ACC112 (cell line): ENCODE data around the gene SPEN.
"Not testable (repeated sequence)": the region's sequence is repeated elsewhere in the genome, so short reads cannot be mapped to it uniquely, and the experiment has no call there.

Experiments used
- H2AFZ ChIP-seq: fragments of 200-600 bp; sonication (generic); one replicate; pipeline ENCODE4 v1.6.0; 2017; ENCODE audit warnings: antibody characterized with exemption, low read length; ENCODE audit not compliant: unreplicated experiment
- H3K27ac ChIP-seq: fragments of 200-600 bp; sonication (generic); 2 replicates; pipeline ENCODE4 v1.5.1; 2014; ENCODE audit warnings: low read depth, mild to moderate bottlenecking, antibody characterized with exemption, low read length, moderate library complexity
- H3K27me3 ChIP-seq: fragments of 200-600 bp; sonication (generic); 2 replicates; pipeline ENCODE4 v1.6.1; 2014; ENCODE audit warnings: mild to moderate bottlenecking, antibody characterized with exemption, low read length, moderate library complexity, mixed read lengths; ENCODE audit not compliant: insufficient read depth
- H3K36me3 ChIP-seq: fragments of 200-600 bp; sonication (generic); 2 replicates; pipeline ENCODE4 v1.6.1; 2016; ENCODE audit warnings: mild to moderate bottlenecking, antibody characterized with exemption, low read length, moderate library complexity, mixed read lengths; ENCODE audit not compliant: insufficient read depth
- H3K4me1 ChIP-seq: fragments of 200-600 bp; sonication (generic); one replicate; pipeline ENCODE4 v1.6.1; 2016; ENCODE audit warnings: low read length, mixed read lengths; ENCODE audit not compliant: insufficient read depth, unreplicated experiment, control insufficient read depth
- H3K4me3 ChIP-seq: fragments of 200-600 bp; sonication (generic); 2 replicates; pipeline ENCODE4 v1.5.1; 2014; ENCODE audit warnings: mild to moderate bottlenecking, low read depth, low read length
- H3K79me2 ChIP-seq: fragments of 200-600 bp; sonication (generic); one replicate; pipeline ENCODE4 v1.6.0; 2016; ENCODE audit warnings: low read length; ENCODE audit not compliant: control insufficient read depth, unreplicated experiment, insufficient read depth

Gene SPEN

DNA sequence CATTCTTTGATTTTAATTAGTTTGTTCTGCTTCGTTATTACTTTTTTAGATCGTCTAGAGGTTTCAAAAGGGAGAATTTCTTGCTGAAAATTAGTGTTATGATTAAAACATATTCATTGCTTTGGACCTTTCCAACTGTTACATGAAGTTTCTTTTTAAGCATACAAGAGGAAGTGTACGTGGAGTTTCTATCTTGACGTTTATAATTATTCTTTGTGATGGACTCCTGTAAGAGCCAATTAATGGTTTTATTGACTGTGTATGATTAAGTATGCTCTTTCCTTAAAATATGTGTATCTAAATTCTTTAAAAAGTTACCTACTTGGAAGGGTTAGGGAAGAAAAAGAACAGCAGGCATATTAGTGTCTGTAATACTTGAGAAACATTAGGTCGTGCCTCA lies 37.8 kb downstream of the SPEN start:
- H3K4me3 ChIP-seq, result peak overlapping the region; percentile 70; the same call in 1 of the 2 replicates
- H3K27ac ChIP-seq, result peak overlapping the region; percentile 98
- peaks cover 39% of the 10 kb centered on the region for H3K4me1 ChIP-seq
- H3K27me3 ChIP-seq, result no peaks in the 10 kb centered on the region
- H3K36me3 ChIP-seq, result no peaks in the 10 kb centered on the region
- peaks cover 76% of the 10 kb centered on the region for H3K79me2 ChIP-seq
- H2AFZ ChIP-seq, result no peak overlapping the region

DNA sequence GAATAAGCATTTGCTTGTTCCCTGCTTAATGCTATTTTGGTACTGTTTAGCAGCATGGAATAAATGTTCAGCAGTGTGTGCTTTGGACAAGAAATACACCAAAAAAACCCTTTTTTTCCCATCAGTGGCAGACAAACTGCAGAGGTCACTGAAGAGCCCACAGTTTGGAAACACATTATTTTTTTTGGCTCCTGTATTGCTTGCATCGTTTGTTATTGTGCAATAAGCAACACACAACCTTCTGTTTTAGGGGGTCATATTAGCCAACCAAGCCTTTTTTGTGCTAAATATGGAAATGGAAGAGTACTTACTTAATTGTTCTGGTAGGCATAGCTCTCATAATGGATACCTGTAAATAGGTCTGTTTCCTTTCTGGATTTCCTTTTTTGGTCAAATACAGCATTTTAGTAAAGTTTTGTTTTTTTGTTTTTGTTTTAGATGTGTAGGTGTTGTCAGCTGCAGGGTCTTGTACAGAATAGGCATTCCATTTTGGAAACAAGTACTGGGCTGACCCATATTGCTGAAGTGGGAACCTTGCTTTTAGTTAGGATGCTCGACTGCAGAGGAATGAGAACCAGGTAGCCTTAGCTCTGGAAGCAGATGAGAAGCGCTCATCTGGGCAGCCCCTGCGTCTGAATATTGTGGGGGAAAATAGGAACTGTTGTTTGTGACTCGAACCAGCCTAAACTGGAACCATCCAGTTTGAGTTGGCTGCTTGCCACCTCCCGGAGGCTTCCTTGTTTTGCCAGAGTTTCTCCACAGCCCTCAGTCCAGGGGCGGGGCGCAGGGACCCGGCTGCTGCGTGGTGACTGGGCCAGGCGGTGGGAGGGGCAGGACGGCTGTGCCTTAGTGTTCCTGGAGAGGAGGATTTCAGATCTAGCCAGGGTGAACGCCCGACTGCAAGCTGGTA lies 38.4 kb downstream of the SPEN start:
- H2AFZ ChIP-seq, result peak overlapping the region; percentile 51
- peaks cover 39% of the 10 kb centered on the region for H3K4me1 ChIP-seq
- H3K27ac ChIP-seq, result peak overlapping the region; percentile 98

DNA sequence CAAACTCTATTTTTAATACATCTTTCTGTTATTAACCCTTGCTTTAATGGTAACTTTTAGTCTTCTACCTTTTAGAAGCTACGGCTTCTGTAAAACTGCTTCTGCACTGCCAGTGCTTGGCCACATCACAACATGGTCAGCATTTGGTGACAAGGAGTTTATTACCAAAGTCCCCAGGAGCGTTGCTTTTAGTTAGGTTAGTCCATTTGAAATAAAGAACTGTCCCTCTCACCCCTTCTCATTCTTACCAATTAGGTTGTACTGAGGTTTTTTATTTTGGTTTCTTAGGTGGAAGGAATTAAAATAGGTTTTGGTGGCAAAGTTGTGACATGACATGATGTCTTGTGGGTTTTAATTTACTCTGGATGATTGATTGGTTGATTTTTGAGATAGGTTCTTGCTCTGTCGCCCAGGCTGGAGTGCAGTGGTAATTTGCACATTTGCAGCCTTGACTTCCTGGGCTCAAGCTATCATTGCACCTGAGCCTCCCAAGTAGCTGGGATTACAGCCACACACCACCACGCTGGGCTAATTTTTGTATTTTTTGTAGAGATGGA lies 39.2 kb downstream of the SPEN start:
- peak overlapping the region; percentile 51 for H2AFZ ChIP-seq
- peak overlapping the region; percentile 70 for H3K4me3 ChIP-seq
- H3K79me2 ChIP-seq, result peaks cover 77% of the 10 kb centered on the region
- H3K27ac ChIP-seq, result peak overlapping the region; percentile 98
- peaks cover 39% of the 10 kb centered on the region for H3K4me1 ChIP-seq
- H3K36me3 ChIP-seq, result no peaks in the 10 kb centered on the region
- H3K27me3 ChIP-seq, result no peaks in the 10 kb centered on the region

More for the DNA sequence above, 38.4 kb downstream of the SPEN start:
- Histone ChIP-seq H3K27me3 (no peaks in the 10 kb centered on the region), H3K36me3 (no peaks in the 10 kb centered on the region), H3K79me2 (peaks cover 78% of the 10 kb centered on the region), H3K4me3 (peak overlapping the region; percentile 70)

DNA sequence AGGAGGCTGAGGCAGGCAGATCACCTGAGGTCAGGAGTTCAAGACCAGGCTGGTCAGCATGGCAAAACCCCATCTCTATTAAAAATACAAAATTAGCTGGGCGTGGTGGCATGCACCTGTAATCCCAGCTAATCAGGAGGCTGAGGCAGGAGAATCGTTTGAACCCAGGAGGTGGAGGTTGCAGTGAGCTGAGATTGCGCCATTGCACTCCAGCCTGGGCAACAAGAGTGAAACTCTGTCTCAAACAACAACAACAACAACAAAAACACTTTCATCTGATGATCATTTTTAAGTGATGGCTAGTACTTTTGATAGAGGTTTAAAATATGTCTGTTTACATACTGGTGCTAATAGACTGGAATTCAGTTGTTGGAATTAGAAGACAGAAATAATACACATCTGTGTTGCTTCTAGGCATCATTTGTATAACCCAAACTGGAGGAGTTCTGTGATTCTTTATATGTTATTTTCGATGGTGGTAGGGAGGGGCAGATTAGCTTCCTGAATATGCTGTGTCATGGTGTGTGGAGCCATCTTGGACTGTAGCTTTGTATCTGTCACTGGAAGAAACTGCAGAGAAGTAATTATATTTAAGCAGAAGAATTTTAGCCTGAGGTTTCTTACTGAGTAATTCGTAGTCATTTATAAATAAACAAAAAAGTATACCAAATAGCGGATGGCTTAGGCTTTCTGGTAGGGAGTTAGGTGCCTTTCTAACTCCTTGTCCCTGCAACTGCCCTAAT lies 45.5 kb downstream of the SPEN start:
- not testable (repeated sequence) for H2AFZ ChIP-seq, H3K4me3 ChIP-seq, H3K27me3 ChIP-seq, H3K4me1 ChIP-seq, H3K36me3 ChIP-seq
- peaks cover 70% of the 10 kb centered on the region for H3K79me2 ChIP-seq
- H3K27ac ChIP-seq, result peak overlapping the region; percentile 49

DNA sequence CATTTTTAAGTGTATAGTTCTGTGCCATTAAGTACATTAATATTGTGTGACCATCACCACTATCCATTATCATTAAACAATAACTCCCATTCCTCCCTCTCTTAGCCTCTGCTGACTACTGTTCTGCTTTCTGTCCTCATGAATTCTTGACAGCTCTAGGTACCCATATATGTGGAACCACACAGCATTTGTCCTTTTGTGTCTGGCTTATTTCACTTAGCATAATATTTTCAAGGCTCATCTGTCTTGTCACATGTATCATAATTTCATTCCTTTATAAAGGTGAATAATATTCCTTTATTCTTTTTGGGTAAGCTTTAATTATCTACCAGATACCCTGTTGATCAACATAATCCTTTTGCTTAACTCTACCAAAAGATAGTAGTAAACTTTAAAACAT lies 47.7 kb downstream of the SPEN start:
- Histone ChIP-seq H3K79me2 (peaks cover 64% of the 10 kb centered on the region), H3K36me3 (no peaks in the 10 kb centered on the region; the same call in 1 of the 2 replicates), H3K27me3 (no peaks in the 10 kb centered on the region), H3K4me3 (no peak overlapping the region), H3K27ac (no peak overlapping the region), H3K4me1 (no peaks in the 10 kb centered on the region), H2AFZ (no peak overlapping the region)

DNA sequence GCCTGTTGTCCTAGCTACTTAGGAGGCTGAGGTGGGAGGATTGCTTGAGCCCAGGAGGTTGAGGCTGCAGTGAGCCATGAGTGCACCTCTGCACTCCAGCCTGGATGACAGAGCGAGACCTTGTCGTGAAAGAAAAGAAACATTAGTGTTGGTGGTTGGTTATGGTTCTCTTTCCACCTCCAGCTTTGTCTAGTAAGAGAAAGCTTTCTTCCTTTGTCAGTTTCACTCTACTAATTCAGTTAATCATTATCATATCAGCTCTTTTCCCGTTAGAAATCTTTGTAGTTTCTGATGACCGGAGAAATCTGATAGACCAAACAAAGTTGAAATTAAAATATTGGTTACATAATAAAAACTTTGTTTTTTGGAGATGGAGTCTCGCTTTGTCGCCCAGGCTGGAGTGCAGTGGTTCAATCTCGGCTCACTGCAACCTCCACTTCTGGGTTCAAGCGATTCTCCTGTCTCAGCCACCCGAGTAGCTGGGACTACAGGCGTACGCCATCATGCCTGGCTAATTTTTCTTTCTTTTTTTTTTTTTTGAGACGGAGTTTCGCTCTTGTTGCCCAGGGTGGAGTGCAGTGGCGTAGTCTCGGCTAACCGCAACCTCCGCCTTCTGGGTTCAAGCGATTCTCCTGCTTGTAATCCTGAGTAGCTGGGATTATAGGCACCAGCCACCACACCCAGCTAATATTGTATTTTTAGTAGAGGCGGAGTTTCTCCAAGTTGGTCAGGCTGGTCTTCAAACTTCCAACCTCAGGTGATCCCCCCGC lies 49.5 kb downstream of the SPEN start:
- H3K27ac ChIP-seq, H3K27me3 ChIP-seq, H3K4me1 ChIP-seq, H3K36me3 ChIP-seq, H3K4me3 ChIP-seq, H2AFZ ChIP-seq: not testable (repeated sequence)
- H3K79me2 ChIP-seq, result peaks cover 61% of the 10 kb centered on the region

DNA sequence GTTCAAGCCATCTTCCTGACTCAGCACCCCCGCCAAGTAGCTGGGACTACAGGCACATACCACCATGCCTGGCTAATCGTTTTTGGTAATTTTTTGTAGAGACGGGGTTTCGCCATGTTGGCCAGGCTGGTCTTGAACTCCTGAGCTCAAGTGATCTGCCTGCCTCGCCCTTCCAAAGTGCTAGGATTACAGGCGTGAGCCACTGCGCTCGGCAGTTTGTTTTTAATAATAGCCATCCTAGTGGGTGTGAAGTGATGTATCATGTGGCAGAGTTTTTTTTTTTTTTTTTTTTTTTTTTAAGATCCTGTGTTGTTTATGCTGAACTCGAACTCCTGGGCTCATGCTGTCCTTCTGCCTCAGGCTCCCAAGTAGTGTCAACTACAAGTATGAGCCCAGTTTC lies 51.8 kb downstream of the SPEN start:
- Histone ChIP-seq H3K27me3 (no peaks in the 10 kb centered on the region), H3K4me3 (no peak overlapping the region), H3K79me2 (peaks cover 62% of the 10 kb centered on the region), H3K4me1 (peaks cover 27% of the 10 kb centered on the region), H3K27ac (no peak overlapping the region), H2AFZ (no peak overlapping the region), H3K36me3 (no peaks in the 10 kb centered on the region; the same call in 1 of the 2 replicates)

DNA sequence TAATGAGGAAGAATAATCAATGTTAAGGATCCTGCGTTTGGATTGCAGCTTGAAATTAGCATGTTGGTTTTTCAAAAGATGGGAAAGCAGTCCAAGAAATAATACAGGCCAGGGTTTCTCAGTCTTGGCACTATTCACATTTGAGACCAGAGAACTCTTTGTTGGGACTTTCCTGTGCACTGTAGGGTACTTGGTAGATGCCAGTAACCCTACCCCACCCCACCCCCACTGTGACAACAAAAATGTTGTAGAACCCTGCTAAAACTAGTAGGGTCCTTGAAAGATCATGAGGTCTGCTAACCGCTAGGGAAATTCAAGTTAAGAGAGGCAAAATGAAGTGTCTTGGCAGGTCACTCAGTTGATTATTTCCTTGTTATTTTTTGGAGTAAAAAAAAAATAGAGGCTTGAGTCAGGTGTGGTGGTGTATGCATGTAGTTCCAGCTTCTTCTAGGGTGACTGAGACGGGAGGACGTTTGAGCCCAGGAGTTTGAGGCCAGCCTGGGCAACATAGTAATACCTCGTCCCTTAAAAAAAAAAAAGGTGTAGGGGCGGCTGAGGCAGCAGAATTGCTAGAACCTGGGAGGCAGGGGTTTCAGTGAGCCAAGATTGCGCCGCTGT lies 53.3 kb downstream of the SPEN start:
- no peak overlapping the region for H2AFZ ChIP-seq
- H3K36me3 ChIP-seq, result no peaks in the 10 kb centered on the region; the same call in 1 of the 2 replicates
- H3K4me3 ChIP-seq, result no peak overlapping the region
- H3K4me1 ChIP-seq, result peaks cover 27% of the 10 kb centered on the region
- H3K79me2 ChIP-seq, result peaks cover 66% of the 10 kb centered on the region
- H3K27me3 ChIP-seq, result no peaks in the 10 kb centered on the region
- peak overlapping the region; percentile 49; the same call in 1 of the 2 replicates for H3K27ac ChIP-seq

DNA sequence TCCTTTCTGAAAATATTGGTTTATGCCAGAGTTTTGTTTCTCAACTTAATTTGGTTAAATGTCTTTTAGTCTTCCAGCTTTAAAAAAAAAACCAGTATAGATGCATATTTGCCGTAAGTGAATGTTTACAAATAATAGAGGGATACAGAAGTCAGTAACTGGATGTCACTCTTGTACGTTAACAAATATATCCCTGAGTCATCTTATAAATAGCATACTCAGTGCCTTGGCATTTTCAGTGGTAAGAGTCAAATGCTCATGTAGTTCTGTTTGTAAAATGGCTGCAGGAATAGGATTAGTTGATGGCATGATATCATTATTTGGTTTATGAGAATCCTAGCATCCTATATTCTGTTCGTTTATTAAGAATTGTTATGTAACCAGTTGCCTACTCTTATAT lies 55.4 kb downstream of the SPEN start:
- H3K27ac ChIP-seq, result peak overlapping the region; percentile 60
- no peaks in the 10 kb centered on the region; the same call in none of the 2 replicates for H3K36me3 ChIP-seq
- H3K27me3 ChIP-seq, result no peaks in the 10 kb centered on the region
- H3K4me3 ChIP-seq, result no peak overlapping the region
- H2AFZ ChIP-seq, result no peak overlapping the region
- H3K4me1 ChIP-seq, result peaks cover 27% of the 10 kb centered on the region
- peaks cover 61% of the 10 kb centered on the region for H3K79me2 ChIP-seq

DNA sequence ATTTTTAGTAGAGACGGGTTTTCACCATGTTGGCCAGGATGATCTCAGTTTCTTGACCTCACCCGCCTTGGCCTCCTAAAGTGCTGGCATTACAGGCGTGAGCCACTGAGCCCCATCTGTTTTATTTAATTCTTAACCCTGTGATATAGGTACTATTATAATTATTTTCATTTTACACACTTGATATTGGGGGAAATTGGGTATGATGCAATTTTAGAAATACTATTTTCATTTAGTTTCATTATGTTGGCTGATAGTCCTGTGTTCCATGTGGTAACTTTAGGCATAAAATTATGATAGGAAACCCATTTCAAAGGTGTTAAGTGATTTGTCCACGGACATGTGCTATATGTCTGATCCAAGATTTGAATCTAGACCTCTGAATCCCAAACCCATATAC lies 61.1 kb downstream of the SPEN start:
- Histone ChIP-seq H3K27me3 (no peaks in the 10 kb centered on the region), H3K4me3 (no peak overlapping the region), H3K27ac (no peak overlapping the region), H3K79me2 (peaks cover 43% of the 10 kb centered on the region), H3K4me1 (peaks cover 3% of the 10 kb centered on the region), H3K36me3 (peaks cover 8% of the 10 kb centered on the region), H2AFZ (no peak overlapping the region)
